GM21619 (cell line): ENCODE results near the gene UBTD1.

ENCODE experiments used
- ATAC-seq: cut with Tn5 transposase; IDR thresholded peaks from one replicate; pipeline ENCODE4 v1.9.1; 2021; ENCODE audit not compliant: unreplicated experiment

The UBTD1 gene

DNA sequence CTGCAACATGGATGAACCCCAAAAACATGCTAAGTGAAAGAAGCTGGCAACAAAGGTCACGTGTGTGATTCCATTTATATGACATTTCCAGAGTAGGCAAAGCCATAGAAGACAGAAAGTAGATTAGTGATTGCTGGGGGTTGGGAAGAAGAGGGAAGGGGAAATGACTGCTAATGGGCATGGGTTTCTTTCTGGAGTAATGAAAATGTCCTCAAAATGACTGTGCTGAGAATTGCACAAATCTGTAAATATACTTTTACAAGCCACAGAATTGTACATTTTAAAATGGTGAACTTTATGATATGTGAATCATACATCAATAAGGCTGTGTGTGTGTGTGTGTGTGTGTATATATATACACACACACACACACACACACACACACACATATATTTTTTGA is 16.3 kb upstream of the UBTD1 start:
- no peak for ATAC-seq

DNA sequence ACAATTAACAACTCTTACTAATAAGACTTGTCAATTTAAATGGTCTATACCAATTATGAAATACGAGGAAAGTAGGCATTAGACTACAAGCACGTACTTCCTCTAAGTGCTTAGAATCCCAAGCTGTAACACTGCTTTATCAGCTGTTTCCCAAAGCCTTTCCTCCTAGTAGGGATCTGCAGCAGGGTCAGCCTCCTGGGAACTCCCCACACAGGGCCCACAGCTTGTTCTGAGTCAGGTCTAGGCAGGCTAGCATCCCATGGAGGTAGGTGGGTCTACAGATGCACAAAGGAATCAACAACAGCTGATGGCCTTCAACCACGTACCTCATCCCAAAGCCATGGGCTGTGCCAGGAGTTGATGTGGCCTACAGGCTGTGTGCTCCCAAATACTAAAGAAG is 15.2 kb upstream of the UBTD1 start:
- no peak for ATAC-seq

DNA sequence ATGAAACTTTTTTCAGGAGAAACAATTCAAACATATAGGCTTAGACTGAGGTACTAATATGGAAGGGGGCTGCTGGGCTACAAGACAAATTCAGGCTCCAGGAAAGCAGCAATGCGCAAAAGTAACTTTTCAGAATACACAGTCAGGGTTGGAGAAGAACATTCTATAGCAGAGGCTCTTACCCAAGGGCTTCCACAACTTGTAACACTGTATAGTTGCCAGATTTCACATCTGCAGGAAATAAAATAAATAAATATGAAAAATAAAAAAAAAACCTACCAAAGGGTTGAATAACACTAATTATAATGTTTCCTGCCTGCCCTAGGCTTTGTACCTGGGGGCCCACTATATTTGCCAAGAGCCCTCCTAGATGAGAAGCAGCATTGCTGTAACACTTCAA is 14.8 kb upstream of the UBTD1 start:
- ATAC-seq, result no peak

DNA sequence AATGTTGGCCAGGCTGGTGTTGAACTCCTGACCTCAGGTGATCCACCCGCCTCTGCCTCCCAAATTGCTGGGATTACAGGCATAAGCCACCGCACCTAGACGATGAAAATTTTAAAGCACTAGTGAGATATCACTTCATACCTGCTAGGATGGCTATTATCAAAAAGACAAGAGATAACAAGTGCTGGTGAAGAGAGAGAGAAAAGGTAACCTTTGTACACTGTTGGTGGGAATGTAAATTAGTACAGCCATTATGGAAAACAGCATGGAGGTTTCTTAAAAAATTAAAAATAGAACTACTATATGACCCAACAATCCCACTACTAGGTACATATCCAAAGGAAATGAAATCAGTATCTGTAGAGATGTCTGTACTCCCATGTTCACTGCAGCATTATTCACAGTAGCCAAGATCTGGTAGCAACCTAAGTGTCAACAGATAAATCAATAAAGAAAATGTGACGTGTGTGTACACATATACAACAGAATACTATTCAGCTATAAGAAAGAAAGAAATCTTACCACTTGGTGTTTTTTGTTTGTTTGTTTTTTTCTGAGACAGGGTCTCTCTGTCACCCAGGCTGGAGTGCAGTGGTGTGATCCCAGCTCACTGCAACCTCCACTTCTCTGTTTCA is 13.0 kb upstream of the UBTD1 start:
- ATAC-seq, result no peak

DNA sequence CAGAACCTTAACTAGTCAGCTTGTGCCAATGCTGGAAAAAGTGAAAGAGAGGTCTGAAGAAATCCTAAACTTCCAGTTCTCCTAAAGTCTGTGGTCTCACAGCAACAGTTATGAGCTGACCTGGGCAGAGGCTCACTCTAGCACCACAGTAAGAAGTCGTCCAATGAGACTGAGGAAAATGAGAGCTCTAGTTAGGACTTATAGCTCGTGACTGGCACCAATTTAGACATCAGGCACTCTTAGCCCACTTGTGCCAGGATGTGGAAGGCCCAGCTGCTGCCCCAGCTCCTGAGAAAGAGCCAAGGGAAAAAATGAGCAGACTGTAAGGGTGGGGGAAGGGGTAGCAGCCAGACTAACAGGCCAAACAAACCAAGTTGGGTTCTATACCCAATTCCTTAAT is 8.1 kb upstream of the UBTD1 start:
- ATAC-seq, result no peak

DNA sequence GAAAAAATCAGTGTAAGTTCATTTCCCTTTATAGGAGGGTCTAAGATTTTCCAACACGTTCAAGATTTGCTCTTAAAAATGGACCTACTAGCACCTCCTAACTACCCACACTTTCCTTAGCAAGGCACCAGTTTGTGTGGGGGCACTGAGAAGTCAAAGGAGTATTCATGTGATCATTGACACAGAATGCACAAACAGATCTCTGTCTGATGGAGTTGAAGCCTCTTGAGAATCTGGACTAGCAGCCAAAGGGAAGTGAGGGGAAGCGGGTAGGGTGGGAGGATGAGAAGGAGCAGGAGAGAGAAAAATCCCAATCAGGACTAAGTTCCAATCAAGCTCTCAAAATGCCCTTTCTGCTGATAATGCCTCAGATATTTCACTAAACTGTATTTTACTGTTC is 4.6 kb upstream of the UBTD1 start:
- ATAC-seq, result no peak

DNA sequence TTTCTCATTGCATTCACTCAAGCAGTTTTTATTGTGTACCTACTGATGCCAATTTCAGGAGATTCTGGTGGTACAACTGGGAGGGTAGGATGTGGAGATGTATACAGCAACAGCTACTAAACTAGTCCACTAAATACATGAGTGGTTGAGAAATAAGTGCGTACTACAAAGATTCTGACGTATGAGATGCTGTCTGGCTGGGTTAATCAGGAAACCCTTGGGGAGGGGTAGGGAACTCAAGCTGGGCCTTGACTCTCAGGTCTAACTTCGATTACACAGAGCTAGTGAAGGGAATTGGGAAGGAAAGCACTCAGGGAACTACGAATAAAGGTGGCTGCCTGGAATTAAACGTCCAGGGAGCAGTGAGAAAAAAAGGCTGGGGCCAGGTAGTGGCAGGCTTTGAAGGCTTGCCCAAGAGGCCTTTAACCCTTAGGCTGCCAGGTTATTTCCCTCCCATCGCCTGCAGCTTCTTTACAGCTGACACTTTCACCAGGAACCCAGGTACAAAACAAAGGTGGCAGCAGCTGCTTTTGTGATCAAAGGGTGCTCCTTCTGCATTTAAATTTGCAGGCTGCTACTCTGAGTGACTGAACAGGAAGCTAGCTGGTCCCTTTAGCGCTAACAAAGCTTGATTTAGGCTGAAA is 3.7 kb upstream of the UBTD1 start:
- ATAC-seq, result no peak

DNA sequence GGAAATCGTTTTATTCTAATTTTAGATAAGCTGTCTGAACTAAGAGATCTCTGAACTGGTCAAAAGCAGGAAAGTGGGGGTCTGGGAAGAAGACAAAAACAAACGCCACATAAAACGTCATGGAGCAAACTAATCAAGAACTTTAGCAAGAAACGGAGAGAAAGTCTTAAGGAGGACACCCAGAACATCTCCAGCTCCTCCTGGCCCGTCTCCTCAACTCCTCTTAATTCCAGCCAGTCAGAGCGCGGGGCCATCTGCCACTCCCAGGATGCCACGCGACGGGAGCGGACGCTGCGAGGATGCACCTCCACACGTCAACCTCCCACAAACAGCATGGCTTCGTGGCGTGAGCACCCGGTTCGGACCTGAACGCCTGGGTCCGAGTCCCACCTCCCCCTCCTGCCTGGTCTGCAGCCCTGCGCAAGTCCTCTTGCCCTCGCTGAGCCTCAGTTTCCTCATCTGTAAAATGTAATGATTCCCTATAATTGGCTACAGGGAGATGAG is 1.1 kb upstream of the UBTD1 start:
- ATAC-seq, result peak; percentile 24

DNA sequence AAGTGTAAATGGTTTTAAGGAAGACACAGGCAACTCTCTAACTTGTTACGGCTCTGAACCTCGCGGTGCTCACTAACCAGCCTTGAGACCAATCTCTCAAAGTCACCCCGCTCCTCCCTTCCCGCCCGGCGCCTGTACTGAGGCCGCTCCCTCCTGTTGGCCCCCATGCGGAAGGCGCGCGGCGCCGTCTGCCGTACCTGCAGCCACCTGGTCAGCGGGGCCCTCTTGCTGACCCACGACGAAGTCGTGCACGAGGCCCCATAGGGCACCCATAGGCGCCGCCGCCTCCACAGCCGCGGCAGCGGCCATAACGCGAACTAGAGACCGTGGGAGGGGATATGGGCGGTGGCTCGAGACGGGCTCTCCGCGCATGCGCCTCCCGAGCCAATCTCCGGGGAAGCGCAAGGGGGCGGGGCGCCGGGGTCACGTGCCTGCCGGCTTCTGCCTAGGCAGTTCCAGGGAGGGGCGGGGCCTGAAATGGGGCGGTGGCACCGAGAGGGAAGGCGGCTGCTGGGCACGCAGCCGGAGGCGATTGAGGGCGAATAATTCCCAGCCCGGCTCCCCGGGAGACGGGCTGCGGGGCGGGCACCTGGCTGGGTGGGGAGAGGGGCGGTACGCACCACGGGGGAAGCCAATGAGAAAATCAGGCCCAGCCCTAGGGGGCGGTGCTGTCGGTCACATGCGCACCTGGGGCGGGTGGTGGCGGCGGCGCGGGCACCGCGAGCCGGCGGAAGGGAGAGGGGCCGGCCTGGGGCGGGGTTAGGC is 466 bp upstream of the UBTD1 start, which contains the start of gene MMS19:
MMS19 (minus strand) TSS at position 347 of the 765 bp plus-strand sequence; CDS start at position 309, 38 bp downstream.
- ATAC-seq, result peak; percentile 89

DNA sequence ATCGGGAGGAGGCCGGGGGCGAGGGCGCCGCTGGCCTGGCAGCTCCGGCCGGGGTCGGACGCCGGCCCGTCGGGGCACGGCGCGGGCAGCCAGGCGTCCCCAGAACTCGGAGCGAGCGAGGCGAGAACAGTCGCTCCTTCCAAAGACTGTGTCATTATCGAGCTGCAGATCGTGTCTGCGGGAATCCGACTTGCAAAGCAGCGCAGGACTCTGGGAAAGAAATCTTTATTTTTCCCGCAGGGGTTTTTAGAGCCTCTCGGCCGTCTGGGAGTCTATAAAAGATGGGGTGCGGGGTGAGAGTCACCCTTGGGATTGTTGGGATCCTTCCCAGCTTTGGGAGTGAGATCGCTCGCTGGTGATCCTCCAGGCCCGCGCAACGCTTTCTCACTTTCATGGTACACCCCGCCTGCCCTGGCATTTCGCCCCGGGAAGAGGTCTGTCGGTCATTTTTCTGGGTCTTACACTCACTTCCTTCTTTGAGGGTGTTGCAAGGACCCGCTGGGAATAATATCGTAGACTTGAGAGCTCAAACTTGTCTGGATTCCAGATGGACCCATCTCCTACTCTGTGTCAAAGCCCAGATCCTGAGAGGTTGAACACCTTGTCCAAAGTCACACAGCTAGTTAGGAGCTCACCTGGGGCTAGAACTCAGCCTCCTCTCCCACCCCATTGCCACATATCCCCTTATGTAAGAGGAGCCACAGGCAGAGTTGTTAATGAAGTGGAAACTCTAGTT is 1.0 kb downstream of the UBTD1 start:
- ATAC-seq, result no peak

DNA sequence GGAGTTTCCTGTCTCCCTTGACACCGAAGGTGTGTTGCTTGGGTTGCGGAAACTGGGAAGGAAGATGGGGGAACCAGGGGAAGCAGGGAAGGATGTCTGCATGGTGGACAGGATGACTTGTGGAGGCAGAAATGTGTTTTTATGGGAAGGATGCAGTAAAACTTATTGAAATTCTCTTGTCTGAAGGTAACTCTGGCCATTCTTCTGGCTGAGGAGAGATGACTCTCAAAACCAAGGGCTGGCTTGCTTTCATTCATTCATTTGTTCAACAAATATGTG is 1.5 kb downstream of the UBTD1 start:
- no peak for ATAC-seq

DNA sequence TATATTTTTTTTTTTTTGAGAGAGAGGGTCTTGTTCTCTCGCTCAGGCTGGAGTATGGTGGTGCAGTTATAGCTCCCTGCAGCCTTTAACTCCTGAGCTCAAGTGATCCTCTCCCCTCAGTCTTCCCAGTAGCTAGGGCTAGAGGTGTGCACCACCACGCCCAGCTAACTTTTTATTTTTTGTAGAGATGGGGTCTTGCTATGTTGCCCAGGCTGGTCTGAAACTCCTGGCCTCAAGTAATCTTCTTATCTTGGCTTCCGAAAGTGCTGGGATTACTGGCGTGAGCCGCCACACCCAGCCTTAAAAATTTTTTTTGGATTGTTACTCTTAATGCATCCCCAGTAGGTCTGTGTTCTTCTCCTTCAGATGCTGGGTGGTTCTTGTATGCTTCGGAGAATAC is 4.2 kb downstream of the UBTD1 start:
- ATAC-seq, result no peak

DNA sequence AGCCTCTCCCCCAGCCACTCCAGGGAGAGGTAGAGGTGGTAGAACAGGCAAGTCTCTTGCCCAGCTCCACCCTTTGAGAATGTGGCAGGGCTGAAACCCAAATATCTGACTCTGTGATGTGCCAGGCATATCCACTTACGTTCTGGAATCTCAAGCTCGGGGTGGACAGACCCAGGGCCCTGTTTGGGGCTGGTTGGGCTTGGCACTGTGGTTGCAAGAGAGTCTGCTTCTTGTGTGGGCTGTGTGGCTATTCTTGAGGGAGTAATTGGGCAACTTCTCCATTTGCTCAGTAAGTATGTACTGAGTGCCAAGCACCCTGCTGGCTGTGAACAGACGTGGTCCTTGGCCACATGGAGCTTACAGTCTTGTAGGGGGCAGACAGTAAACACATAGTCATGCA is 4.7 kb downstream of the UBTD1 start:
- no peak for ATAC-seq

DNA sequence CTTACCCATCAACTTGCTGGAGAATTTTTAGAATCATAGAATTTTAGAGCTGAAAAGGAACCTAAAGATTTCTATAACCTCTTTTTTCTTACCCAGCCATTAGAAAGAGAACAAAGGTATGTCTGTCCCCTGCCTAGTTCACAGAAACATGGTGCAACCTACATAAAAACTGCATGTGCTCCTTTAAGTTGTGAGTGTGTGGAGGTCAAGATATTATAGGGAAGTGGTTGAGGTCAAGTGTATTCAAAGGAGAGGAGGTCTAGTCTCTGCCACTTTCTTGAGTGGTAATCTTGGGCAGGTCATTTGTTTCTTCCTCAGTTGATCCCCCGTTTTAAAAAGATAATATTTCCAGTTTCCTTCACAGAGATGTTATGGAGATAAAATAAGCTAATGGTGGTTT is 6.4 kb downstream of the UBTD1 start:
- no peak for ATAC-seq

DNA sequence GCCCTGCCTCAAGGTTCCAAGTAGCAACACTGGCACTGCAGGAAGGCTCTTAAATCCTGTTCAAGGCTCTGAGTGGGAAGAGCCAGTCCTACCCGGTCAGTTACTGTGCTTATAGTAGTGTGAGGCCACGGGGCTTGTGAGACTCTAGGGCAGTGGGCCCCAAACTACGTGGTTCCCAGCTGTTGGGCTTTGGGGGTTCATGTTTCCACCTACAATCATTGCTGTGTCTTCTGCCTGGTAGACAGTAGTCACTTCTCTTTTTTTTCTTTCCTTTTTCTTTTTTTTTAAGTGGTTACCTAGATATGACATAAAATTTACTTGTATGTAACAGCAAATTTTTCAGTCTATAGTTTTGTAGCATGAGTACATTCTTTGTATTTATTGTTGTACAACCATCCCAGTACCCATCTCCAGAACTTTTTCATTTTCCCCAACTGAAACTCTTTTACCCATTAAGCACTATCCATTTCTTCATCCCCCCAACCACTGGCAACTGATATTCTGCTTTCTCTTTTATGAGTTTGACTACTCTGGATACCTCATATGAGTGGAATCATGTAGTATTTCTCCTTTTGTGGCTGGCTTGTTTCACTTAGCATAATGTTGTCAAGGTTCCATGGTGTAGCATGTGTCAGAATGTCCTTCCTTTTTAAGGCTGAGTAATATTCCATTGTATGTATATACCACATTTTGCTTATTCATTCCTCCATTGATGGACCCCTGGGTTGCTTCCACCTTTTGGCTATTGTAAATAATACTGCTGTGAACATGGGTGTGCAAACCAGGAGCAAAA is 7.7 kb downstream of the UBTD1 start:
- ATAC-seq, result no peak

DNA sequence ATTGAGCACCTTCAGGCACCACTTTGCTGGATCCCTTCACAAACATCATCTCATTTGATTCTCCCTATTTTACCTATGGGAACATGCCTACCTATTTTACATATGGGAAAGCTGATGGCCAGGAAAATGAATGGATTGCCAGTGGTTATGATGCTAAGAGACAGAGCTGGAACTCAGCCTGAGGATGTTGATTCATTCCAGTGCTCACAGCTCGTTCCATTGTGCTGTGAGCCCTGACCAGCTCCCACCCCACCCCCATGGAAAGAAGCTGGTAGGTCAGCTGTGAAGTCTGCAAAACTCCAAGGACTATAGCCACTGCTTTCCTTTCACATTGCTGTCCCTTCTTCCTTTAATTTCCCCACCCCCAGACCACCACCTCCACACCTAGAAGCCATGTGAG is 9.6 kb downstream of the UBTD1 start:
- ATAC-seq, result no peak

DNA sequence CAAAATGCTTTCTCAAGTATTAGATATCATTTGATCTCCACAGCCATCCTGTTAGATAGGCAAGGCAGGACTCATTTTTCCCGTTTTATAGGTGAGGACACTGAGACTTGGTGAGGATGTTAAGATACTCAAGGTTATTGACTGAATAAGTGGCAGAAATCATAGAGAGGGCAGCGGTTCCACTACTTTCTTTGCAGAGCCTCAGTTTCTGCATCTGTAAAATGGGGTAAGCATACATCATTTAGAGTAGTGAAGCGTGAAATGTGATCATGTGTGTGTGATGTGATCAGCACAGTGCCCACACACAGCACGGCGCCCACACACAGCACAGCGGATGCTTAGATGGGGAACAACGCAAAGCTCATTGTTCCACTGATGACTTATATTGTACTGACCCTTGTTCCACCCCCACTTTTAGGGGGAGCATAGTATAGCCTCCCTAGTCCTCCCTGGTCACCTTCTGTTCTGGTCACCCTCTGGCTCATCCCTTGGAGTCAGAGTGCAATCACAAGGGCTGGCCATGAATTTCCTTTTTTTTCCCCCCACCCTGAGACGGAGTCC is 10.5 kb downstream of the UBTD1 start:
- no peak for ATAC-seq

DNA sequence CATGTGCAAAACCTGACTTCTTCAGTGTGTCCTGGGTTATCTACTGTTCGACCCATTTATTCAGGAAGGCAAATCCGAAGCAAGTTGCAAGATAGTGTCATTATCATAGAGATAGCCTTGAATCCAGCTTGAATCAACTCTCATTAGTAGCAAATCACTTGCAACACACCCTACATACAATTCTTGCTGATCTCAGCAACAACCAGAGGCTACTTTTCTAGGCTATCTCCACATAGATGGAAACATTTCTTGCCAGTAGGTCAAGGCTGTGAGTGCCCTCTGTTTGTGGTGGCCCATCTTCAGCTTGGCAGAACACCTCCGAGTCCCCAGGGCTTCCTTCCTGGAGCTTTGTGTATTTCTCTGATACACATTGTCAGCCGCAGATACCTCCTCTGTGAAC is 12.0 kb downstream of the UBTD1 start:
- ATAC-seq, result no peak

DNA sequence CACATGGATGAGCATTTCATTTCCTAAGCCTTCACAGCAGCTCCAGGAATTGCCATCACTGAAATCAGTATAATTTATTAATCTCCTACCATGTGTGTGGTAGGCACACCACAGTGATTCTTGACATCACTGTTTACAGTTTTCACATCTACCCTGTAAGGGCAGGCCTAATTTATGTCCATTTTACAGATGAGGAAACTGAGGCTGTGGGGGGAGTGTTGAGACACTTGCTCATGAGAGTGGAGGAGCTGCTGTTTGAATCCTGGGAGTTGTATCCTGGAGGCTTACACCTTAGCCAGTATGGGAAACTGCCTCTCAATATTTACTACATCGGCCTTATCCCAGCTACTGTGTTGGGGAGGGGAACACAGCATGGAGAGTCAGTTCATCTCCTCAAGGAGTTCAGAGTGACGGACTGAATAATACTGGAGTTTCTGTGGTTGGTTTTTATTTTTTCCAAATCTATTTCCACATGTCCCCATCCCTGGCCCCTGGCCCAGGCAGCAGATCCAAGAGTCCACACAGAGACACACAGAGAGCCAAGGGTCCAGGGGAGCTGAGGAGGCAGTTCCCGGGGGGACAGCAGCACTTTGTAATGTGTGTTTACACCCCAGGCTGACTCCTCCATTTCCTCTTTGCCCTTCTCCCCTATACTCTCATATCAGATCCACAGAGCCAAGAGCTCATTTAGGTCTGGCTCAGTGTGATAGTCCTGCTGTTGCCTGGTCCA is 13.2 kb downstream of the UBTD1 start:
- ATAC-seq, result no peak

DNA sequence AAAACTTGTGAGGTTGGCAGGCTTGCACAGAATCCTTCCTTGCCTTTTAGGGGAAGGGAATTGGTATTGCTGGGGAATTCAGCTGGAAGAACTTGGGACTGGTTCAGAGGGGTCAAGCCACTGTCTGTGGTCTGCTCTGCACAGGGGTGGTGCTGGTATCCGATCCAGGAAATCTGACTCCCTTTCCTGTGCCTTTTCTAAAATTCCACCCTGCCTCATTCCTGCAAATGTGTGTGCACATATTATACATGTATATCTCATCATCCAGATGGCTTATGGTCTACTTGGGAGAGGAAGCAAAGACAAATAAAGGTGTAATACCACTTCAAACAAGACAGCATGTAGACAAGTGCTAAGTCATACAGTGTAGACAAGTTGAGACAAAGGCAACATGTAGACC is 14.3 kb downstream of the UBTD1 start:
- no peak for ATAC-seq
